PC-3 (cell line): ENCODE results near the gene MRM3. TPM values are rescaled to one million over a fixed set of nuclear protein-coding genes. Genes with fewer than 3 reads are reported as not detected.

Experiments used
- ATAC-seq: fragments of 200-7000 bp; cut with Tn5 transposase; 2 replicates; pipeline ENCODE4 v1.9.1; 2020; ENCODE audit warnings: mild to moderate bottlenecking, moderate library complexity
- BruUV-seq: library from RNA; stranded (reverse); fragments of 400-500 nt; replicated peaks from 2 replicates; lab custom pipeline; 2021; lab: Mats Ljungman, UMichigan
- CTCF ChIA-PET: fragments of 300-600 bp; sonication (Branson Sonifier 250); formaldehyde crosslinking; loops from one replicate; lab custom pipeline; 2022; ENCODE audit warnings: antibody characterized with exemption; lab: Charles Lee
- POLR2A ChIA-PET: fragments of 300-600 bp; sonication (Branson Sonifier 250); formaldehyde crosslinking; loops from one replicate; lab custom pipeline; 2022; ENCODE audit warnings: antibody characterized with exemption; ENCODE audit not compliant: unreplicated experiment; lab: Charles Lee
- DNase-seq: peaks from one replicate; pipeline ENCODE4 v3.0.0-alpha.2; 2015
- H2AFZ ChIP-seq: fragments of 300-600 bp; sonication (generic); 2 replicates; pipeline ENCODE4 v1.6.0; 2016; ENCODE audit warnings: antibody characterized with exemption, low read length
- H3F3A ChIP-seq: fragments of 300-600 bp; sonication (generic); one replicate; pipeline ENCODE4 v1.6.0; 2017; ENCODE audit warnings: antibody characterized with exemption, low read length, control low read depth, mild to moderate bottlenecking; ENCODE audit not compliant: unreplicated experiment
- H3K27ac ChIP-seq: fragments of 300-600 bp; sonication (generic); 2 replicates; pipeline ENCODE4 v1.5.1; 2016; ENCODE audit warnings: mild to moderate bottlenecking, low read length
- H3K27me3 ChIP-seq: fragments of 300-600 bp; sonication (generic); 2 replicates; pipeline ENCODE4 v1.6.1; 2016; ENCODE audit warnings: low read length, mixed read lengths
- H3K36me3 ChIP-seq: fragments of 300-600 bp; sonication (generic); 2 replicates; pipeline ENCODE4 v1.6.1; 2016; ENCODE audit warnings: low read depth, mixed run types, low read length, mixed read lengths
- H3K4me1 ChIP-seq: fragments of 300-600 bp; sonication (generic); 2 replicates; pipeline ENCODE4 v1.5.1; 2016; ENCODE audit warnings: low read length; ENCODE audit not compliant: insufficient read depth
- H3K4me2 ChIP-seq: fragments of 300-600 bp; sonication (generic); 2 replicates; pipeline ENCODE4 v1.6.0; 2016; ENCODE audit warnings: low read length
- H3K4me3 ChIP-seq: fragments of 300-600 bp; sonication (generic); 2 replicates; pipeline ENCODE4 v1.5.1; 2016; ENCODE audit warnings: mild to moderate bottlenecking, low read length, mixed read lengths
- H3K79me2 ChIP-seq: fragments of 300-600 bp; sonication (generic); 2 replicates; pipeline ENCODE4 v1.6.1; 2017; ENCODE audit warnings: low read length, mixed read lengths
- H3K9ac ChIP-seq: fragments of 300-600 bp; sonication (generic); 2 replicates; pipeline ENCODE4 v1.6.0; 2016; ENCODE audit warnings: mild to moderate bottlenecking, low read length
- H3K9me2 ChIP-seq: fragments of 300-600 bp; sonication (generic); replicated peaks from 2 replicates; pipeline ENCODE4 v1.6.1; 2016; ENCODE audit warnings: mixed run types, low read length, mixed read lengths
- H3K9me3 ChIP-seq: fragments of 300-600 bp; sonication (generic); 2 replicates; pipeline ENCODE4 v1.6.1; 2016; ENCODE audit warnings: low read length, mixed read lengths
- H4K20me1 ChIP-seq: fragments of 300-600 bp; sonication (generic); 2 replicates; pipeline ENCODE4 v1.6.1; 2016; ENCODE audit warnings: low read length, mixed read lengths
- CTCF ChIP-seq: fragments of 300-600 bp; sonication (generic); conservative IDR thresholded peaks from 2 replicates; pipeline ENCODE4 v1.5.1; 2017; ENCODE audit warnings: antibody characterized with exemption, low read depth, mild to moderate bottlenecking, low read length
- EZH2 ChIP-seq: fragments of 300-600 bp; sonication (generic); IDR thresholded peaks from one replicate; pipeline ENCODE4 v1.6.1; 2017; ENCODE audit warnings: antibody characterized with exemption, mild to moderate bottlenecking, low read length; ENCODE audit not compliant: unreplicated experiment
- EZH2phosphoT487 ChIP-seq: fragments of 300-600 bp; sonication (generic); IDR thresholded peaks from 2 replicates; pipeline ENCODE4 v1.6.1; 2018; ENCODE audit warnings: mild to moderate bottlenecking, antibody characterized with exemption, low read length, borderline replicate concordance
- intact Hi-C: fragments of 100-400 bp; cut with micrococcal nuclease; formaldehyde crosslinking; loops from 2 replicates; pipeline ENCODE4 v1.9.0; 2023
- total RNA-seq: library from RNA; depleted of rRNA; stranded (reverse); fragments of >200 nt; gene quantifications from 2 replicates; pipeline ENCODE4 v1.2.3, GENCODE V29; 2014

The MRM3 gene
- total RNA-seq, 1 experiment from 2014 or later, result 40.4 TPM

- no peak for DNase-seq
- H3K36me3 ChIP-seq, result peaks cover 11% of the 10 kb centered on the region
- H3K79me2 ChIP-seq, result no peaks in the 10 kb centered on the region
- H3K9ac ChIP-seq, result no peak overlapping the region
- ATAC-seq, result no peak
- H3K4me2 ChIP-seq, result no peak overlapping the region
- no TSS peak for BruUV-seq
- intact Hi-C loops, result no loop called here
- no peak overlapping the region for H3K27ac ChIP-seq
- H4K20me1 ChIP-seq, result no peaks in the 10 kb centered on the region
- H3K27me3 ChIP-seq, result no peaks in the 10 kb centered on the region
- ChIA-PET CTCF (no interaction called here), POLR2A (no interaction called here)
- H3K9me2 ChIP-seq, result no peaks in the 10 kb centered on the region
- H3K4me1 ChIP-seq, result no peaks in the 10 kb centered on the region
- TF ChIP-seq CTCF (no peak), EZH2 (no peak), EZH2phosphoT487 (no peak)
- no peaks in the 10 kb centered on the region for H3K9me3 ChIP-seq
- no peak overlapping the region for H2AFZ ChIP-seq
- no peak overlapping the region for H3K4me3 ChIP-seq
- no peaks in the 10 kb centered on the region for H3F3A ChIP-seq
Observed at GRCh38 chr17:767076-767475, 15.1 kb upstream of the MRM3 start.

- no TSS peak for BruUV-seq
- TF ChIP-seq EZH2phosphoT487, result no peak
- TF ChIP-seq CTCF, result no peak
- TF ChIP-seq EZH2, result no peak
Observed at GRCh38 chr17:773016-773415, 9.1 kb upstream of the MRM3 start.

GRCh38 chr17:773467-774312 is 8.5 kb upstream of the MRM3 start:
- no peak for ATAC-seq
- no peak overlapping the region for H2AFZ ChIP-seq
- intact Hi-C loops, result no loop called here
- peaks cover 31% of the 10 kb centered on the region for H3K36me3 ChIP-seq
- H3K4me2 ChIP-seq, result no peak overlapping the region
- no peaks in the 10 kb centered on the region for H3K4me1 ChIP-seq
- 0 out of 2 replicates have a peak, but pooled peaks cover 2% of the 10 kb centered on the region for H3K79me2 ChIP-seq
- no peaks in the 10 kb centered on the region for H4K20me1 ChIP-seq
- no TSS peak for BruUV-seq
- no peaks in the 10 kb centered on the region for H3K9me3 ChIP-seq
- POLR2A ChIA-PET, result no interaction called here
- no peaks in the 10 kb centered on the region for H3K9me2 ChIP-seq
- no peaks in the 10 kb centered on the region for H3K27me3 ChIP-seq
- no peak overlapping the region for H3K9ac ChIP-seq
- no peak overlapping the region for H3K4me3 ChIP-seq
- no peak overlapping the region for H3K27ac ChIP-seq
- no peaks in the 10 kb centered on the region for H3F3A ChIP-seq
- CTCF ChIA-PET, result no interaction called here
- DNase-seq, result no peak
- no peak for TF ChIP-seq CTCF
- no peak for TF ChIP-seq EZH2phosphoT487

More at GRCh38 chr17:773016-773415, 9.1 kb upstream of the MRM3 start:
- no peak for DNase-seq
- Histone ChIP-seq H3K9me2 (no peaks in the 10 kb centered on the region), H3K4me3 (no peak overlapping the region), H4K20me1 (no peaks in the 10 kb centered on the region), H3K4me2 (no peak overlapping the region), H3K27ac (no peak overlapping the region), H3K4me1 (no peaks in the 10 kb centered on the region), H3K79me2 (no peaks in the 10 kb centered on the region), H3K9me3 (no peaks in the 10 kb centered on the region), H3K9ac (no peak overlapping the region), H3K27me3 (no peaks in the 10 kb centered on the region), H3K36me3 (peaks cover 26% of the 10 kb centered on the region), H2AFZ (no peak overlapping the region), H3F3A (no peaks in the 10 kb centered on the region)
- ChIA-PET POLR2A (no interaction called here), CTCF (no interaction called here)
- intact Hi-C loops, result no loop called here
- no peak for ATAC-seq
